ENCODE data around the gene ALPK3. TPM values are rescaled to one million over a fixed set of nuclear protein-coding genes. Genes with fewer than 3 reads are reported as not detected.

The ALPK3 gene
- total RNA-seq, 1 experiment from 2014 or later = 17.7 TPM

- H4K5ac ChIP-seq (ENCODE audit: insufficient read length, low read depth, low read length) = no peak overlapping the region
- no peak overlapping the region for H2BK20ac ChIP-seq (ENCODE audit: low read depth, low read length, poor library complexity, severe bottlenecking)
- no peak overlapping the region for H3K18ac ChIP-seq (ENCODE audit: insufficient read length, low read depth, low read length)
- no peak overlapping the region for H3K14ac ChIP-seq (ENCODE audit: insufficient read depth, low read length)
- H2AFZ ChIP-seq (ENCODE audit: low read length) = no peak overlapping the region
- H3K56ac ChIP-seq (ENCODE audit: insufficient read length, low read depth, low read length) = no peak overlapping the region
- no peak overlapping the region for H2BK5ac ChIP-seq (ENCODE audit: insufficient read length, low read length)
- no peak overlapping the region for H2BK120ac ChIP-seq (ENCODE audit: low read depth, low read length, poor library complexity, severe bottlenecking)
- WGBS (ENCODE audit: extremely low coverage, insufficient read length, low lambda C conversion rate) = no CpG with 5 or more reads among the region's 5 CpGs
- Mint-ChIP-seq H3K4me1 (peaks cover 3 to 4% of the 10 kb centered on the region in 2 experiments; a peak in 2 of 4 replicates), H3K4me3 (no peak overlapping the region), H3K27me3 (ENCODE audit: low read depth) (no peaks in the 10 kb centered on the region), H3K27ac (peak overlapping the region in 1 of 3 experiments; percentile 40; a peak in 1 of 7 replicates), H3K36me3 (ENCODE audit: insufficient read depth in 1 of 3, low read depth in 3 of 3) (peaks cover 0 to 24% (median 13%) of the 10 kb centered on the region in 3 experiments; a peak in 6 of 7 replicates), H3K9me3 (no peaks in the 10 kb centered on the region)
- no peak overlapping the region for H3K4me2 ChIP-seq (ENCODE audit: insufficient read depth, insufficient read length, low read length)
- TF ChIP-seq, protein P1, sequence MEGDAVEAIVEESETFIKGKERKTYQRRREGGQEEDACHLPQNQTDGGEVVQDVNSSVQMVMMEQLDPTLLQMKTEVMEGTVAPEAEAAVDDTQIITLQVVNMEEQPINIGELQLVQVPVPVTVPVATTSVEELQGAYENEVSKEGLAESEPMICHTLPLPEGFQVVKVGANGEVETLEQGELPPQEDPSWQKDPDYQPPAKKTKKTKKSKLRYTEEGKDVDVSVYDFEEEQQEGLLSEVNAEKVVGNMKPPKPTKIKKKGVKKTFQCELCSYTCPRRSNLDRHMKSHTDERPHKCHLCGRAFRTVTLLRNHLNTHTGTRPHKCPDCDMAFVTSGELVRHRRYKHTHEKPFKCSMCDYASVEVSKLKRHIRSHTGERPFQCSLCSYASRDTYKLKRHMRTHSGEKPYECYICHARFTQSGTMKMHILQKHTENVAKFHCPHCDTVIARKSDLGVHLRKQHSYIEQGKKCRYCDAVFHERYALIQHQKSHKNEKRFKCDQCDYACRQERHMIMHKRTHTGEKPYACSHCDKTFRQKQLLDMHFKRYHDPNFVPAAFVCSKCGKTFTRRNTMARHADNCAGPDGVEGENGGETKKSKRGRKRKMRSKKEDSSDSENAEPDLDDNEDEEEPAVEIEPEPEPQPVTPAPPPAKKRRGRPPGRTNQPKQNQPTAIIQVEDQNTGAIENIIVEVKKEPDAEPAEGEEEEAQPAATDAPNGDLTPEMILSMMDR (conservative IDR thresholded peaks at IDR 0.05) = no peak
- DNase-seq = no peak
- no peaks in the 10 kb centered on the region for H3K9me3 ChIP-seq (ENCODE audit: control insufficient read depth, low read depth, low read length)
- H2BK12ac ChIP-seq (ENCODE audit: insufficient read length, low read depth, low read length) = no peak overlapping the region
- no peak overlapping the region for H4K91ac ChIP-seq (ENCODE audit: insufficient read length, low read depth, low read length)
- H3T11ph ChIP-seq (ENCODE audit: low read length) = no peak overlapping the region
- no peaks in the 10 kb centered on the region for H4K20me1 ChIP-seq (ENCODE audit: control insufficient read depth, insufficient read depth, insufficient read length)
- H3K27me3 ChIP-seq (ENCODE audit: insufficient read depth, low read length) = no peaks in the 10 kb centered on the region
- H2BK15ac ChIP-seq (ENCODE audit: low read depth, low read length) = no peak overlapping the region
- no peak overlapping the region for H4K8ac ChIP-seq (replicated peaks; ENCODE audit: insufficient read length, low read depth, low read length)
- no peaks in the 10 kb centered on the region for H3K23me2 ChIP-seq (ENCODE audit: insufficient read length, low read depth, low read length, poor library complexity, severe bottlenecking)
- no peak overlapping the region for H3K27ac ChIP-seq (ENCODE audit: insufficient read length, low read depth, low read length)
- H3K79me1 ChIP-seq (ENCODE audit: insufficient read depth, low read depth, low read length, poor library complexity, severe bottlenecking) = no peaks in the 10 kb centered on the region
- H3K23ac ChIP-seq (ENCODE audit: insufficient read length, low read depth, low read length) = no peak overlapping the region
- no peak overlapping the region for H2AK5ac ChIP-seq (ENCODE audit: insufficient read length, low read length)
- H3K4me1 ChIP-seq (ENCODE audit: insufficient read depth, low read length) = no peaks in the 10 kb centered on the region
- H3K4ac ChIP-seq (ENCODE audit: low read depth, low read length) = no peak overlapping the region
- H3K79me2 ChIP-seq (ENCODE audit: insufficient read depth, low read length) = no peaks in the 10 kb centered on the region; the same call in 1 of the 2 replicates
- no peak overlapping the region for H3K9ac ChIP-seq (ENCODE audit: extremely low read depth, insufficient read length, low read length)
Measured at GRCh38 chr15:84772031-84772430, 45.1 kb upstream of the ALPK3 start.

All from H9 (cell line).